HG03520 (cell line): ENCODE measurements around the gene CEACAM5.

Experiments
- ATAC-seq: cut with Tn5 transposase; IDR thresholded peaks from one replicate; pipeline ENCODE4 v1.9.1; 2021; ENCODE audit warnings: mild to moderate bottlenecking, moderate library complexity; ENCODE audit not compliant: unreplicated experiment

Gene CEACAM5

DNA sequence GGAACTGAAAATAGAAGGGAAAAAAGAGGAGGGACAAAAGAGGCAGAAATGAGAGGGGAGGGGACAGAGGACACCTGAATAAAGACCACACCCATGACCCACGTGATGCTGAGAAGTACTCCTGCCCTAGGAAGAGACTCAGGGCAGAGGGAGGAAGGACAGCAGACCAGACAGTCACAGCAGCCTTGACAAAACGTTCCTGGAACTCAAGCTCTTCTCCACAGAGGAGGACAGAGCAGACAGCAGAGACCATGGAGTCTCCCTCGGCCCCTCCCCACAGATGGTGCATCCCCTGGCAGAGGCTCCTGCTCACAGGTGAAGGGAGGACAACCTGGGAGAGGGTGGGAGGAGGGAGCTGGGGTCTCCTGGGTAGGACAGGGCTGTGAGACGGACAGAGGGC, at the start of gene CEACAM5:
Gene CEACAM5, plus strand, starts transcription at position 146 of the 400 bp plus-strand sequence. Its CDS starts 106 bp downstream, at position 252.
- ATAC-seq, result no peak

DNA sequence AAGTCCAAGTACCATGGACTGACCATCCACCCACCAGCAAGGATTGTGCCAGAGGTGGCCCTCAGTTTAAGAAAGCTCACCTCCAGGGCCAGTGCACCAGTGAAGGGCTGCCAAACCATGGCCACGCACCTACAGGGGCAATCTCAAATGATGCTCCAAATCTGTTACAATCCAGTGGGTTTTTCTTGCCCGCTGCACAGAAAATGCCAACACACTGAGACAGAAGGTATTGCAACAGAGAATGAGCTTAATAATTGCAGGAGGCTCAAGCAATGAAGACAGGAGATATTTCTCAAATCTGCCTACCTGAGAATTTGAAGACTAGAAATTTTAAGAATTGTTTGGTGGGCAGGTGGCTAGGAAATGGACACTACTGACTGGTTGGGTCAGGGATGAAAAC, 42.4 kb upstream of the CEACAM5 start:
- no peak for ATAC-seq

DNA sequence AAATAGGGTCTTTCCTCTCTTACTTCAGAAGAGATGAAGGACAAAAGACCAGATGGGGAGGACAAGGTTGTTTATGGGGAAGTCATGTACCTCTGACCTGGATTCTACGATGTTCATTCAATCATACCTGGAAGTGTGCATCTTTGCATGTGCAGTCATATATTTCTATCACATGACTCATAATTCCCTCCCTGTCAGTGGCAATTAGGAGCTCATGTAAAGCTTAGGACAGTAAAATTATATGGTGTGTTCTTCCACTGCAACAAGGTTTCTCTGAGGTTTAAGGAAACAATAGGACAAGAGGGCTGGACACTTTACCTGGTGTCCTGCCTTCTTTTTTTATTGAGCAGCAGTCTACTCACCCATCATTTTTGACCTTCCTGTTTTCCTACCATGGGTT, 40.1 kb upstream of the CEACAM5 start:
- no peak for ATAC-seq

DNA sequence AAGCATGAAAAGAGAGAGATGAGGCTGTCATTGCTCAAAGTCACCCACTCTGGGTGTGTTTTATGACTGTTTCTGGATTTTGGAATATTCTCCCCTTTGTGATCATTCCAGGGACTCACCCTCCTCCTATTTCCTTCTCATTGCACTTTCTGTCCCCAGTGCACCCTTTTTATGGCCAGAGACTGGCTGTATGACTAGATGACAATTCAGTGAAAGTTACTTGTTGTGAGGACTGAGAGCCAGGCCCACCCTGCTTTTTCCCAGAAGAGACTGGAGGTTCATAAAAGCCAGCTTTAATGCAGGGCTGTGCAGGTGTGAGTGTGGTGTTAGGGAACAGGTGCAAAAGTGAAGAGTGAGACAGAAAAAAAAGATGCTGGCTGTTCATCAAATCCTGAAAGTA, 37.7 kb upstream of the CEACAM5 start:
- no peak for ATAC-seq

DNA sequence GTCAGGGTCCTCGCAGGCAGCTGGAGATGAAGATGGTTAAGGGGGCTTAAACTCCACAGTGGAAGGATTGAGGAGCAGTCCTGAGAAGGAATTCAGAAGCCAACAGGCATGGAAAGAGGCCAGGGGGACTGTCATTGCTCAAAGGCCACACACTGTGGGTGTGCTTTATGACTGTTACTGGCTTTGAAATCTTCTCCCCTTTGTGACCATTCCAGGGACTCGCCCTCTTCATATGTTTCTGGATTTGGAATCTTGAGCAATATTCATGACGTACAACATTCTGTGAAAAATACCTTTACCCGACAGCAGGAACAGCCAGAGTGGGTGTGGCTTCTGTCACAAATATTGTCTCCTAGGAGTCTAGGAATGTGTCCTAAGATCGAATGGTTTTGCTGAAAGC, 36.9 kb upstream of the CEACAM5 start:
- ATAC-seq, result no peak

DNA sequence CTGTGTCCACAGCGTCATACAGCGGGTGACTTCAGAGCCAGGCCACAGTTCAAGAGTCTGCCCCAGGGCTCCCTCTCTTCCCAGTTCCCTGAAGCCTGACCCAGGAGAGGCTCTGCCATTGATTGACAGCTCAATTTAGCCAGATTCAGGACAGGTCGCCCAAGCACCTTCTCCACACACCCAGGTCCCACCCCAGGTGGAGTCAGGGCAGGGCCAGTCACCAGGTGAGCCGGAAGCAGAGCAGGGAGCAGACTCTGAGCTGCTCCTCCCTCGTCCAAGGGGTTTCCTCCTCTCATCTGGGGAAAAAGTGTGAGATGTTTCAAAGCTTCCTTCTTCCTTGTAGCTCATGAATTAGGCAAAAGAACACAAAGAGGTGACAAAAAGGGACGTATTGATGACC, 26.0 kb upstream of the CEACAM5 start:
- no peak for ATAC-seq

DNA sequence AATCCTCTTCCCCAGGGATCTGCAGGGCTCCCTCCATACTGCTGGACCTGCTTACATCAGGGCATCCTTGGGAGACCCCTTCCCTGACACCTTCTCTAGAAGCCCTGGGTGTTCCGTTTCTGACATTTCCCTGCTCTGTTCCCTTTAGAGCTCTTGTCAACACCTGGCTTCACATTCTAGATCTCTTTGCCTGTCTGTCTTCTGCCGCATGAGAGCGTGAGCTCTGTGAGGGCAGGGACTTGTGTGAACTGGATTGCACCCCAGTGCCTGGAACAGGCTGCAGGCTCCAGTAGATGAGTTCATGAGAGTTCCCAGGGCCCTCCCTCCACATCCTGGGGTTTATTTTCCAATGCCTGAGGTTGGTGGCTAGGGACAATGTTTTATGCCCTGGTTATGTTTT, 21.0 kb upstream of the CEACAM5 start:
- no peak for ATAC-seq

DNA sequence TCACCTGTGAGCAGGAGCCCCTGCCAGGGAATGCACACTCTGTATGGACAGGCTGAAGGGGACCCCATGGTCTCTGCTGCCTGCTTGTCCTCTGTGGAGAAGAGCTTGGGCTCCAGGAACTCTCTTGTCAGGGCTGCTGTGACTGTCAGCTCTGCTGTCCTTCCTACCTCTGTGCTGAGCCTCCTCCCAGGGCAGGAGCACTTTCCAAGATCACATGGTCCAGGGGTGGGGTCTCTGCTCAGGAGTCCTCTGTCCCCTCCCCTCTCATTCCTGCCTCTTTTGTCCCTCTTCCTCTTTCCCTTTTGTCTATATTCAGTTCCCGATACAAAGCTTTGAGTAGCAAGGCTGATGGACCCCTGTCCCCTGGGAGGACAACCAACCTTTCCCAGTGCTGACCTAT, 20.3 kb upstream of the CEACAM5 start, which contains the start of gene CEACAM7:
Gene CEACAM7, minus strand, starts transcription at position 173 of the 400 bp plus-strand sequence. Its CDS starts 105 bp downstream, at position 68.
- no peak for ATAC-seq

DNA sequence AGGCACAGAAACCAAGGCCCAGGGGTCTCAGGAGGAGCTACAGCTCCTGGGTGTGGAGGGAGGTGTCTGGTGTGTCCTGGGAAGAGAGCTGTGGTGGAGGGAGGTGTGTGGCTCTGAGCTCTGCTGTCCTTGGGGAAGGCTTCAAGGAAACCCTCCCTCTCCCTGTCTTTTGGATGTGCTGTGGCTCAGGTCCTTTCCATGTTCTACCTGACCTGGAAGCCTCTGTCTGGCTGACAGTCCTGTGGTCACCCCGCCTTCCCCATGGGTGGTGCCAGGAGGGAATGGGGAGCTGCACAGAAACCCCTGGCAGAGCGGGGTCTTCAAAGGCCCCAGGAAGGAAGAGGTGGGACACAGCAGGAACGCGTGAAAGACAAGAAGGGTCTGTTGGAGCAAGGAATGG, 19.7 kb upstream of the CEACAM5 start:
- no peak for ATAC-seq

DNA sequence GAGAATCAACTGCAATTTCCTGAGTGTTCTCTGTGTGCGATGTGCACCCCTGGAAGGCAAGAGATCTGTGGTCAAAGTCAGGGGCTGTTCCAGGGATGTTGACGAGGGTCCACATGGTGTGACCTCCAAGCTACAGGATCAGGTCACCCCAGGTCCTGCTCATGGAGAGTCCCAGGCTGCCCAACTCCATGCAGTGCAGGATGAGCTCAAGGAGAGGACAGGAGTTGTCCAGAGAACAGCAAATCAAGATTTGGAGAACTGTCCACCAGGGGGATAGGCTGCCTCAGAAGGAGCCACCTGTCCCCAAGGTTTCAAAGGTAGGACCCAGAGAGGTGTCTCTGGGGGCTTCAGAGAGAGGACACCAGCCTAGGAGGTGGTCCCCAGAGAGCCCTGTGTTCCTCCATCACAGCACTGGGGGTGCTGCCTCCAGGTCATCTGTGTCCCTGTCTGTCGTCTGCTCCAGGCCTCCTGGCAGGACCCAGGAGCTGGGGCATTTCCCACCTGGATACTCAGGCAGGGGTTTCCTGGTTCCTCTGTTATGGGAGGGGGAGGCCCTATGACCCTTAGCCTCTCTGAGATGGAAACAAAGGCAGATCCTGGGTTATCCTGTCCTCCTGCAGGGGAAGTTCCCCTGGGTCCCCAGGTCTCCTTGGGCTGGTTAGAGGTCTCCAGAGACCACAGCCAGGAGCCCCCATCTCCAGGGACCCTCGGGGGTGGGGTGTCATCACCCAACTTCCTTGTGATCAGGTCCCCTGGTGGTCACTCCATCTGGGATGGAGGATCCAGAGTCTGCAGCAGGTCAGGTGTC, 18.2 kb upstream of the CEACAM5 start:
- no peak for ATAC-seq

DNA sequence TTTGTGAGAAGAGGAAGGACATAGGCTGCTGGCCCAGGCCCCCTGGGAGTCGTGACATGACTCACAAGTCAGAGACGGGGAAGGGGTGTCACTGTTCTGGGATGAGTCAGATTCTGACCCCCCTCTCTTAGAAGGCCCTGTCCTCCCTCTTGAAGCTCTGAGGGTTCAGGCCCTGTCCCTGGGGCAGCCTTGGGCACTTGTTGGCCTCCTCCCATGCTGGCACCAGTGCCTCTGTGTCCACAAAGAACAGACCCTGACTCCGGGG, 17.7 kb upstream of the CEACAM5 start:
- no peak for ATAC-seq

DNA sequence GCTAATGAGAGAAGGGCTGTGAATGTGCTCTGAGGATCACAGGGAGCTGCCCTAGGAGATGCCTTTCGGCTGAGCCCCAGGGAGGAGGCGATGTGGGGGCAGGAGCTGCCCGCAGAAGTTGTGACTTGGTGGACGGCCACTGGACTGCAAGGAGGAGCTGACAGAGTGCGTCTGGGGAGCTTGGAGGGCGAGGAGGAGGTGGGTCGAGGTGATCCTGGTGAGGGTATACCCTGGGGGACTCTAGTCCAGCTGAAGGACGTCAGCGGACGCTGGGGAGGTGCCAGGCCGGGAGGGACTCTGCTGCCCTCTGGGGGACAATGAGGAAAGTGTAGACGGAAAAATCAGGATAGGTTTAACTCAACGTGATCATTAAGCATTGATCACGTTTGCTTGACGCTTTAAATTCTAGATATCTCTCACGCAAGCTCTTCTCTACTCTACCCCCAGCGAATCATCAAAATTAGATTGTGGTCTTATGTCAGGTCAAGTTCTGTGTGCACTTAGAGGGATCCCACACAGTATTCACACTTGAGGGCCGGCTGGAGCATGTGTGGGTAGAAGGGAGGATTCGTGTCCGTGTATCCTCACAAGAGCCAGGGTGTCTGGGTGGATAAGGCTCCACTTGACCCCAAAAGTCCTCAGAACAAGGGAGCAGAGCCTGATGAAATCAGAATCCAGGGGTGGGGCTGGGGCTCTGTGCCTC, 17.0 kb upstream of the CEACAM5 start:
- no peak for ATAC-seq

DNA sequence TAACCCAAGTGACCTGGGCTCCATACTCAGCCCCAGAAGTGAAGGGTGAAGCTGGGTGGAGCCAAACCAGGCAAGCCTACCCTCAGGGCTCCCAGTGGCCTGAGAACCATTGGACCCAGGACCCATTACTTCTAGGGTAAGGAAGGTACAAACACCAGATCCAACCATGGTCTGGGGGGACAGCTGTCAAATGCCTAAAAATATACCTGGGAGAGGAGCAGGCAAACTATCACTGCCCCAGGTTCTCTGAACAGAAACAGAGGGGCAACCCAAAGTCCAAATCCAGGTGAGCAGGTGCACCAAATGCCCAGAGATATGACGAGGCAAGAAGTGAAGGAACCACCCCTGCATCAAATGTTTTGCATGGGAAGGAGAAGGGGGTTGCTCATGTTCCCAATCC, 14.2 kb upstream of the CEACAM5 start:
- ATAC-seq, result no peak

DNA sequence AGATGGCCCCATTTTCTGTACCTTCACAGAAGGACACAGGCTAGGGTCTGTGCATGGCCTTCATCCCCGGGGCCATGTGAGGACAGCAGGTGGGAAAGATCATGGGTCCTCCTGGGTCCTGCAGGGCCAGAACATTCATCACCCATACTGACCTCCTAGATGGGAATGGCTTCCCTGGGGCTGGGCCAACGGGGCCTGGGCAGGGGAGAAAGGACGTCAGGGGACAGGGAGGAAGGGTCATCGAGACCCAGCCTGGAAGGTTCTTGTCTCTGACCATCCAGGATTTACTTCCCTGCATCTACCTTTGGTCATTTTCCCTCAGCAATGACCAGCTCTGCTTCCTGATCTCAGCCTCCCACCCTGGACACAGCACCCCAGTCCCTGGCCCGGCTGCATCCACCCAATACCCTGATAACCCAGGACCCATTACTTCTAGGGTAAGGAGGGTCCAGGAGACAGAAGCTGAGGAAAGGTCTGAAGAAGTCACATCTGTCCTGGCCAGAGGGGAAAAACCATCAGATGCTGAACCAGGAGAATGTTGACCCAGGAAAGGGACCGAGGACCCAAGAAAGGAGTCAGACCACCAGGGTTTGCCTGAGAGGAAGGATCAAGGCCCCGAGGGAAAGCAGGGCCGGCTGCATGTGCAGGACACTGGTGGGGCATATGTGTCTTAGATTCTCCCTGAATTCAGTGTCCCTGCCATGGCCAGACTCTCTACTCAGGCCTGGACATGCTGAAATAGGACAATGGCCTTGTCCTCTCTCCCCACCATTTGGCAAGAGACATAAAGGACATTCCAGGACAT, 13.4 kb upstream of the CEACAM5 start:
- ATAC-seq, result no peak

DNA sequence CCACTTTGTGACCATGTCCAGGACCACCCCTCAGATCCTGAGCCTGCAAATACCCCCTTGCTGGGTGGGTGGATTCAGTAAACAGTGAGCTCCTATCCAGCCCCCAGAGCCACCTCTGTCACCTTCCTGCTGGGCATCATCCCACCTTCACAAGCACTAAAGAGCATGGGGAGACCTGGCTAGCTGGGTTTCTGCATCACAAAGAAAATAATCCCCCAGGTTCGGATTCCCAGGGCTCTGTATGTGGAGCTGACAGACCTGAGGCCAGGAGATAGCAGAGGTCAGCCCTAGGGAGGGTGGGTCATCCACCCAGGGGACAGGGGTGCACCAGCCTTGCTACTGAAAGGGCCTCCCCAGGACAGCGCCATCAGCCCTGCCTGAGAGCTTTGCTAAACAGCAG, 12.7 kb upstream of the CEACAM5 start:
- ATAC-seq, result no peak

DNA sequence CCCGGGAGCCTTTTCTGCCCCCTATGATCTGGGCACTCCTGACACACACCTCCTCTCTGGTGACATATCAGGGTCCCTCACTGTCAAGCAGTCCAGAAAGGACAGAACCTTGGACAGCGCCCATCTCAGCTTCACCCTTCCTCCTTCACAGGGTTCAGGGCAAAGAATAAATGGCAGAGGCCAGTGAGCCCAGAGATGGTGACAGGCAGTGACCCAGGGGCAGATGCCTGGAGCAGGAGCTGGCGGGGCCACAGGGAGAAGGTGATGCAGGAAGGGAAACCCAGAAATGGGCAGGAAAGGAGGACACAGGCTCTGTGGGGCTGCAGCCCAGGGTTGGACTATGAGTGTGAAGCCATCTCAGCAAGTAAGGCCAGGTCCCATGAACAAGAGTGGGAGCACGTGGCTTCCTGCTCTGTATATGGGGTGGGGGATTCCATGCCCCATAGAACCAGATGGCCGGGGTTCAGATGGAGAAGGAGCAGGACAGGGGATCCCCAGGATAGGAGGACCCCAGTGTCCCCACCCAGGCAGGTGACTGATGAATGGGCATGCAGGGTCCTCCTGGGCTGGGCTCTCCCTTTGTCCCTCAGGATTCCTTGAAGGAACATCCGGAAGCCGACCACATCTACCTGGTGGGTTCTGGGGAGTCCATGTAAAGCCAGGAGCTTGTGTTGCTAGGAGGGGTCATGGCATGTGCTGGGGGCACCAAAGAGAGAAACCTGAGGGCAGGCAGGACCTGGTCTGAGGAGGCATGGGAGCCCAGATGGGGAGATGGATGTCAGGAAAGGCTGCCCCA, 11.8 kb upstream of the CEACAM5 start:
- no peak for ATAC-seq

DNA sequence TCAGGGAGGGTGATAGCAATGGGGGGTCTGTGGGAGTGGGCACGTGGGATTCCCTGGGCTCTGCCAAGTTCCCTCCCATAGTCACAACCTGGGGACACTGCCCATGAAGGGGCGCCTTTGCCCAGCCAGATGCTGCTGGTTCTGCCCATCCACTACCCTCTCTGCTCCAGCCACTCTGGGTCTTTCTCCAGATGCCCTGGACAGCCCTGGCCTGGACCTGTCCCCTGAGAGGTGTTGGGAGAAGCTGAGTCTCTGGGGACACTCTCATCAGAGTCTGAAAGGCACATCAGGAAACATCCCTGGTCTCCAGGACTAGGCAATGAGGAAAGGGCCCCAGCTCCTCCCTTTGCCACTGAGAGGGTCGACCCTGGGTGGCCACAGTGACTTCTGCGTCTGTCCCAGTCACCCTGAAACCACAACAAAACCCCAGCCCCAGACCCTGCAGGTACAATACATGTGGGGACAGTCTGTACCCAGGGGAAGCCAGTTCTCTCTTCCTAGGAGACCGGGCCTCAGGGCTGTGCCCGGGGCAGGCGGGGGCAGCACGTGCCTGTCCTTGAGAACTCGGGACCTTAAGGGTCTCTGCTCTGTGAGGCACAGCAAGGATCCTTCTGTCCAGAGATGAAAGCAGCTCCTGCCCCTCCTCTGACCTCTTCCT, 11.1 kb upstream of the CEACAM5 start:
- no peak for ATAC-seq

DNA sequence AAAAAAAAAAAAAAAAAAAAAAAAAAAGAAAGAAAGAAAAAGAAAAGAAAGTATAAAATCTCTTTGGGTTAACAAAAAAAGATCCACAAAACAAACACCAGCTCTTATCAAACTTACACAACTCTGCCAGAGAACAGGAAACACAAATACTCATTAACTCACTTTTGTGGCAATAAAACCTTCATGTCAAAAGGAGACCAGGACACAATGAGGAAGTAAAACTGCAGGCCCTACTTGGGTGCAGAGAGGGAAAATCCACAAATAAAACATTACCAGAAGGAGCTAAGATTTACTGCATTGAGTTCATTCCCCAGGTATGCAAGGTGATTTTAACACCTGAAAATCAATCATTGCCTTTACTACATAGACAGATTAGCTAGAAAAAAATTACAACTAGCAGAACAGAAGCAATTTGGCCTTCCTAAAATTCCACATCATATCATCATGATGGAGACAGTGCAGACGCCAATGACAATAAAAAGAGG, 9.6 kb upstream of the CEACAM5 start:
- no peak for ATAC-seq

DNA sequence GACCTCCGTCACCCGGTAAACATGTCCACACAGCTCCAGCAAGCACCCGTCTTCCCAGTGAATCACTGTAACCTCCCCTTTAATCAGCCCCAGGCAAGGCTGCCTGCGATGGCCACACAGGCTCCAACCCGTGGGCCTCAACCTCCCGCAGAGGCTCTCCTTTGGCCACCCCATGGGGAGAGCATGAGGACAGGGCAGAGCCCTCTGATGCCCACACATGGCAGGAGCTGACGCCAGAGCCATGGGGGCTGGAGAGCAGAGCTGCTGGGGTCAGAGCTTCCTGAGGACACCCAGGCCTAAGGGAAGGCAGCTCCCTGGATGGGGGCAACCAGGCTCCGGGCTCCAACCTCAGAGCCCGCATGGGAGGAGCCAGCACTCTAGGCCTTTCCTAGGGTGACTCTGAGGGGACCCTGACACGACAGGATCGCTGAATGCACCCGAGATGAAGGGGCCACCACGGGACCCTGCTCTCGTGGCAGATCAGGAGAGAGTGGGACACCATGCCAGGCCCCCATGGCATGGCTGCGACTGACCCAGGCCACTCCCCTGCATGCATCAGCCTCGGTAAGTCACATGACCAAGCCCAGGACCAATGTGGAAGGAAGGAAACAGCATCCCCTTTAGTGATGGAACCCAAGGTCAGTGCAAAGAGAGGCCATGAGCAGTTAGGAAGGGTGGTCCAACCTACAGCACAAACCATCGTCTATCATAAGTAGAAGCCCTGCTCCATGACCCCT, 9.0 kb upstream of the CEACAM5 start:
- no peak for ATAC-seq

DNA sequence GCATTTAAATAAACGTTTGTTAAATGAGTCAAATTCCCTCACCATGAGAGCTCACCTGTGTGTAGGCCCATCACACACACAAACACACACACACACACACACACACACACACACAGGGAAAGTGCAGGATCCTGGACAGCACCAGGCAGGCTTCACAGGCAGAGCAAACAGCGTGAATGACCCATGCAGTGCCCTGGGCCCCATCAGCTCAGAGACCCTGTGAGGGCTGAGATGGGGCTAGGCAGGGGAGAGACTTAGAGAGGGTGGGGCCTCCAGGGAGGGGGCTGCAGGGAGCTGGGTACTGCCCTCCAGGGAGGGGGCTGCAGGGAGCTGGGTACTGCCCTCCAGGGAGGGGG, 8.5 kb upstream of the CEACAM5 start:
- ATAC-seq, result no peak
